ENCODE results near the gene FAM135A. TPM values are rescaled to one million over a fixed set of nuclear protein-coding genes. Genes with fewer than 3 reads are reported as not detected.

The FAM135A gene
- total and polyA plus RNA-seq, 2 of the 8 experiments (the other 6 are each of a cell fraction or from before 2014, with no cell fraction given): 17.4 to 35.7 TPM

- no peak for TF ChIP-seq EZH2 (IDR thresholded peaks at IDR 0.05; ENCODE audit: low read depth, low read length, severe bottlenecking)
- TF ChIP-seq CEBPB (IDR thresholded peaks at IDR 0.05; ENCODE audit: low read depth, low read length): no peak
- peak; percentile 88 to 89 for TF ChIP-seq RAD21 (IDR thresholded peaks at IDR 0.05 in 1 of 2, conservative IDR thresholded peaks at IDR 0.05 in 1 of 2; ENCODE audit: low read depth in 2 of 2, low read length in 2 of 2)
- peak; percentile 58; the same call in 1 of the 2 replicates for TF ChIP-seq CREB1 (IDR thresholded peaks at IDR 0.05)
- TF ChIP-seq MAFK (IDR thresholded peaks at IDR 0.05; ENCODE audit: low read depth, low read length): peak; percentile 43; the same call in 1 of the 2 replicates
- TF ChIP-seq GTF2F1 (IDR thresholded peaks at IDR 0.05; ENCODE audit: borderline replicate concordance, low read depth, low read length): no peak
- no peak for TF ChIP-seq CBX8 (IDR thresholded peaks at IDR 0.05; ENCODE audit: borderline replicate concordance, low read depth, low read length)
- peak; percentile 77 to 96 (median 91) for TF ChIP-seq CTCF (IDR thresholded peaks at IDR 0.05; ENCODE audit: control extremely low read depth in 1 of 3, insufficient read depth in 1 of 3, low read depth in 1 of 3, low read length in 3 of 3)
- POLR2A ChIA-PET (ENCODE audit: partially characterized antibody): no interaction called here
- FAIRE-seq: peak; percentile 82
These were observed 43.9 kb upstream of the FAM135A start for GRCh38 chr6:70369332-70369950.

More at GRCh38 chr6:70369332-70369950, 43.9 kb upstream of the FAM135A start:
- no peak overlapping the region for H3K14ac ChIP-seq (ENCODE audit: insufficient read length)
- H3K27ac ChIP-seq (ENCODE audit: low read depth, low read length): no peak overlapping the region
- no peak overlapping the region for H3K56ac ChIP-seq (replicated peaks; ENCODE audit: insufficient read length, low read depth, low read length)
- no peaks in the 10 kb centered on the region for H3K27me3 ChIP-seq (replicated peaks in 1 of 4; ENCODE audit: control insufficient read depth in 3 of 4, extremely low read depth in 1 of 4, insufficient read depth in 3 of 4, low read length in 3 of 4)
- 20% methylated on average over 5 of the region's 5 CpGs; no CpG with 5 or more reads in 1 of the 2 experiments for WGBS, 2 experiments (ENCODE audit: extremely low coverage in 1 of 2, insufficient coverage in 1 of 2, insufficient read length in 1 of 2, insufficient replicate concordance in 2 of 2, low coverage in 1 of 2, low lambda C conversion rate in 2 of 2, missing lambda C conversion rate in 1 of 2)
- no peaks in the 10 kb centered on the region for H3K9me3 ChIP-seq (ENCODE audit: insufficient read depth in 2 of 2, low read depth in 1 of 2, low read length in 1 of 2)
- H3K23ac ChIP-seq (ENCODE audit: insufficient read length): no peak overlapping the region
- no peak overlapping the region for H3K18ac ChIP-seq (ENCODE audit: extremely low read depth, low read length)
- peak; percentile 47 to 84 for DNase-seq (ENCODE audit: low read depth in 1 of 2, low spot score in 2 of 2)
- no peak overlapping the region for H3K4me2 ChIP-seq (ENCODE audit: insufficient read depth in 1 of 2, low read depth in 2 of 2, low read length in 2 of 2)
- H3K9ac ChIP-seq (replicated peaks in 1 of 4; ENCODE audit: extremely low read depth in 1 of 4, low read depth in 3 of 4, low read length in 3 of 4): no peak overlapping the region
- no peak overlapping the region for H2BK5ac ChIP-seq (ENCODE audit: low read depth, low read length)
- H3K79me2 ChIP-seq (ENCODE audit: control insufficient read depth in 1 of 2, insufficient read depth in 2 of 2, low read length in 2 of 2): no peaks in the 10 kb centered on the region
- H3K4me1 ChIP-seq (replicated peaks in 1 of 4; ENCODE audit: control insufficient read depth in 3 of 4, insufficient read depth in 4 of 4, low read length in 3 of 4): no peaks in the 10 kb centered on the region
- H2AK5ac ChIP-seq (ENCODE audit: low read depth, low read length): no peak overlapping the region
- H3K4me3 ChIP-seq (ENCODE audit: extremely low read depth in 1 of 4, insufficient read depth in 2 of 4, low read depth in 3 of 4, low read length in 4 of 4): no peak overlapping the region
- H2BK15ac ChIP-seq (ENCODE audit: low read length): no peak overlapping the region
- no peaks in the 10 kb centered on the region for H3K36me3 ChIP-seq (ENCODE audit: control insufficient read depth in 2 of 4, insufficient read depth in 4 of 4, low read length in 3 of 4)
- H3K23me2 ChIP-seq (ENCODE audit: low read depth, low read length): no peaks in the 10 kb centered on the region
- CTCF ChIA-PET (ENCODE audit: partially characterized antibody): interaction anchor here (0.6 to 10.5 kb wide), 43 partner anchors 8 to 854 kb away, joined by 3 to 228 read pairs (median 4); partner anchors contain the start of genes COL9A1 and FAM135A
- no peaks in the 10 kb centered on the region for H4K20me1 ChIP-seq (replicated peaks in 1 of 2; ENCODE audit: control insufficient read depth in 1 of 2, insufficient read depth in 2 of 2, low read length in 2 of 2)
- H2BK20ac ChIP-seq (ENCODE audit: low read length): no peak overlapping the region
- no peaks in the 10 kb centered on the region for H3K79me1 ChIP-seq (ENCODE audit: low read depth, low read length)
- H3K4ac ChIP-seq (replicated peaks; ENCODE audit: insufficient read length, low read depth, low read length): no peak overlapping the region
- no peak overlapping the region for H4K8ac ChIP-seq (ENCODE audit: extremely low read depth, insufficient read depth, low read length)
- no peak overlapping the region for H2BK12ac ChIP-seq (ENCODE audit: low read depth, low read length)
- no peak overlapping the region for H2AFZ ChIP-seq (ENCODE audit: low read length)
- H2BK120ac ChIP-seq (replicated peaks; ENCODE audit: low read depth, low read length): no peak overlapping the region
- H4K5ac ChIP-seq (ENCODE audit: insufficient read length, low read depth, low read length): no peak overlapping the region
- no peak overlapping the region for H4K91ac ChIP-seq (replicated peaks; ENCODE audit: insufficient read length, low read length)

Data from H1 (cell line).